IMR-90 (cell line): ENCODE results near the gene NEGR1.

Experiments
- CEBPB ChIP-seq: IDR thresholded peaks from 2 replicates; pipeline ENCODE4 v1.6.1; 2012; ENCODE audit warnings: low read depth, low read length, improper control_type of control experiment
- CTCF ChIP-seq: conservative IDR thresholded peaks from 2 replicates; pipeline ENCODE4 v1.5.1; 2012; ENCODE audit warnings: mild to moderate bottlenecking, low read depth, low read length, improper control_type of control experiment
- MAFK ChIP-seq: IDR thresholded peaks from 2 replicates; pipeline ENCODE4 v1.6.1; 2012; ENCODE audit warnings: low read depth, low read length, improper control_type of control experiment
- MAZ ChIP-seq: IDR thresholded peaks from 2 replicates; pipeline ENCODE4 v1.6.1; 2012; ENCODE audit warnings: low read depth, mild to moderate bottlenecking, low read length, improper control_type of control experiment, moderate library complexity, borderline replicate concordance
- MXI1 ChIP-seq: IDR thresholded peaks from 2 replicates; pipeline ENCODE4 v1.6.1; 2012; ENCODE audit warnings: low read depth, mild to moderate bottlenecking, low read length, moderate library complexity, borderline replicate concordance
- POLR2A ChIP-seq: IDR thresholded peaks from 2 replicates; pipeline ENCODE4 v1.6.1; 2012; ENCODE audit warnings: mild to moderate bottlenecking, low read depth, low read length
- RCOR1 ChIP-seq: IDR thresholded peaks from 2 replicates; pipeline ENCODE4 v1.6.1; 2012; ENCODE audit warnings: mild to moderate bottlenecking, low read length, improper control_type of control experiment; ENCODE audit not compliant: insufficient replicate concordance
- USF2 ChIP-seq: fragments of 150-350 bp; IDR thresholded peaks from 2 replicates; pipeline ENCODE4 v1.6.1; 2017; ENCODE audit warnings: mild to moderate bottlenecking, antibody characterized with exemption, low read length, low read depth

- no peak for TF ChIP-seq MXI1
- TF ChIP-seq POLR2A, result no peak
- no peak for TF ChIP-seq CEBPB
- no peak for TF ChIP-seq CTCF
- no peak for TF ChIP-seq RCOR1
- no peak for TF ChIP-seq USF2
- no peak for TF ChIP-seq MAFK
- no peak for TF ChIP-seq MAZ
These were observed 458.5 kb downstream of the NEGR1 start for GRCh38 chr1:71823708-71824305.
